ENCODE results near the gene PKP4. TPM values are rescaled to one million over a fixed set of nuclear protein-coding genes. Genes with fewer than 3 reads are reported as not detected.

Gene PKP4
- total RNA-seq, 1 experiment from 2014 or later = 52.0 TPM

GRCh38 chr2:158553257-158553656 is 96.5 kb downstream of the PKP4 start:
- Histone ChIP-seq H3K9ac (ENCODE audit: extremely low read depth, insufficient read length, low read length) (no peak overlapping the region), H4K91ac (ENCODE audit: insufficient read length, low read depth, low read length) (no peak overlapping the region), H3K27ac (ENCODE audit: insufficient read length, low read depth, low read length) (no peak overlapping the region), H3K79me2 (ENCODE audit: insufficient read depth, low read length) (no peaks in the 10 kb centered on the region), H2BK20ac (ENCODE audit: low read depth, low read length, poor library complexity, severe bottlenecking) (no peak overlapping the region), H2AK5ac (ENCODE audit: insufficient read length, low read length) (no peak overlapping the region), H2BK15ac (ENCODE audit: low read depth, low read length) (no peak overlapping the region), H3K79me1 (ENCODE audit: insufficient read depth, low read depth, low read length, poor library complexity, severe bottlenecking) (no peaks in the 10 kb centered on the region), H3K9me3 (ENCODE audit: control insufficient read depth, low read depth, low read length) (no peaks in the 10 kb centered on the region), H3K27me3 (ENCODE audit: insufficient read depth, low read length) (no peaks in the 10 kb centered on the region), H4K20me1 (ENCODE audit: control insufficient read depth, insufficient read depth, insufficient read length) (no peaks in the 10 kb centered on the region), H2BK5ac (ENCODE audit: insufficient read length, low read length) (no peak overlapping the region), H3K23me2 (ENCODE audit: insufficient read length, low read depth, low read length, poor library complexity, severe bottlenecking) (no peaks in the 10 kb centered on the region), H3K4me2 (ENCODE audit: insufficient read depth, insufficient read length, low read length) (no peak overlapping the region), H3K18ac (ENCODE audit: insufficient read length, low read depth, low read length) (no peak overlapping the region), H3K4me1 (ENCODE audit: insufficient read depth, low read length) (no peaks in the 10 kb centered on the region), H3K14ac (ENCODE audit: insufficient read depth, low read length) (no peak overlapping the region), H2BK12ac (ENCODE audit: insufficient read length, low read depth, low read length) (no peak overlapping the region), H4K5ac (ENCODE audit: insufficient read length, low read depth, low read length) (no peak overlapping the region), H3K56ac (ENCODE audit: insufficient read length, low read depth, low read length) (no peak overlapping the region), H4K8ac (replicated peaks; ENCODE audit: insufficient read length, low read depth, low read length) (no peak overlapping the region), H3K4ac (ENCODE audit: low read depth, low read length) (no peak overlapping the region), H2AFZ (ENCODE audit: low read length) (no peak overlapping the region), H2BK120ac (ENCODE audit: low read depth, low read length, poor library complexity, severe bottlenecking) (no peak overlapping the region), H3T11ph (ENCODE audit: low read length) (no peak overlapping the region), H3K23ac (ENCODE audit: insufficient read length, low read depth, low read length) (no peak overlapping the region)
- peaks cover 10 to 27% (median 24%) of the 10 kb centered on the region in 3 experiments; a peak in 5 of 7 replicates for H3K36me3 Mint-ChIP-seq (ENCODE audit: insufficient read depth in 1 of 3, low read depth in 3 of 3)
- H3K4me1 Mint-ChIP-seq = no peaks in the 10 kb centered on the region
- no peak overlapping the region for H3K27ac Mint-ChIP-seq
- no peak for TF ChIP-seq CTCF (conservative IDR thresholded peaks at IDR 0.05)
- no peaks in the 10 kb centered on the region for H3K27me3 Mint-ChIP-seq (ENCODE audit: low read depth)
- no peaks in the 10 kb centered on the region; a peak in 1 of 5 replicates for H3K9me3 Mint-ChIP-seq
- WGBS (ENCODE audit: extremely low coverage, insufficient read length, low lambda C conversion rate) = no CpG with 5 or more reads among the region's 3 CpGs
- no peak overlapping the region for H3K4me3 Mint-ChIP-seq
- no peak for DNase-seq
